HuH-7 (cell line): ENCODE data around the gene ANKRD28.

Experiments used
- DNase-seq: peaks from one replicate; pipeline ENCODE4 v3.0.0; 2011; ENCODE audit warnings: low spot score

ANKRD28 gene

DNA sequence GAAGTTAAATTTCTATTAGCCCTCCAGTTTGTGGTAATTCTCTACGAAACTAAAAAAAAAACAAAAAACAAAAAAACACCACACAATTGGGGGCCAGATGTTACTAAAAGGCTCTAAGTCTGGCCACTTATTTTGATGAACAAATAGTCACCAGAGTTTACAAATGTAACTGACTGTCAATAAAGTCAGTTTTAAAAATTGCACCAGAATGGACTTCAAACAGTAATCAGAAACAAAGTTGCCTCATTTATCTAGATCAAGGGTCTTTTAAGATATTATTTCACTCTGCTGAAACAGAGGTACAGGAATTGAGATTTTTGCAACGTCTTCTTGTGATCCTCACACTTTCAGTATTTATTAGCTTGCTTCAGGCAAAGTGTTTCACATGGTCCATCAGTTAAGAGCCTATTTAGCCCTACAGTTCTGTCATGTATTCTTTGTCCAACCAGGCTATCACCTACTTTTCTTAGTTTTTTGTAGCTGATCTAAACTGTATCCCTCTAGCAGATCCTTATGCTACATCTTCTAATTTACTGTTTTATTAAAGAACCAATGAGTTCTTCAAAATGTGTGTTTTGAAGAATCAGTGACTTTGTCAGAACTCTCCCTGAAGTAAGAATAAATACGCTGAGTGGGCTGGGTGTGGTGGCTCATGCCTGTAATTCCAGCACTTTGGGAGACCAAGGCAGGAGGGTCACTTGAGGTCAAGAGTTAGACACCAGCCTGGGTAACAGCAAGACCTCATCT is 74.7 kb downstream of the ANKRD28 start:
- no peak for DNase-seq

GRCh38 chr3:15716178-15716577 is 81.6 kb downstream of the ANKRD28 start:
- DNase-seq = no peak

GRCh38 chr3:15714448-15714847 is 83.3 kb downstream of the ANKRD28 start:
- DNase-seq = no peak

- DNase-seq = no peak
Observed at GRCh38 chr3:15713364-15713763, 84.4 kb downstream of the ANKRD28 start.

DNA sequence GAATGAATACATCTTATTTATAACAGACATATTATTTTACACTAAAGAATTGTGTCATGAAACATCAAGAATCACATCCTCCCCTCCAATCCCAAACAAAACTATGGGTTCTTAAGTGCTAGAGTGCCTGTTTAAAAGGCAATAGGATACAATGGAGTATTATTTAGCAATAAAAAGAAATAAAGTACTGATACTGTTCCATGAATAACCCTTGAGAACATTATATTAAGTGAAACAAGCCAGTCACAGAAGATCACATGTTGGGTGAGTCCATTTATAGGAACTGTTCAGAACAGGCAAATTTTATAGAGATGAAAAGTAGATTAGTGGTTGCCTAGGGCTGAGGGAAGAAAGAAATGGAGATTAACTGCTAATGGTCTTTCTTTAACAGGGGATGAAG is 86.5 kb downstream of the ANKRD28 start:
- DNase-seq = no peak

GRCh38 chr3:15708882-15709677 is 88.7 kb downstream of the ANKRD28 start:
- no peak for DNase-seq

DNA sequence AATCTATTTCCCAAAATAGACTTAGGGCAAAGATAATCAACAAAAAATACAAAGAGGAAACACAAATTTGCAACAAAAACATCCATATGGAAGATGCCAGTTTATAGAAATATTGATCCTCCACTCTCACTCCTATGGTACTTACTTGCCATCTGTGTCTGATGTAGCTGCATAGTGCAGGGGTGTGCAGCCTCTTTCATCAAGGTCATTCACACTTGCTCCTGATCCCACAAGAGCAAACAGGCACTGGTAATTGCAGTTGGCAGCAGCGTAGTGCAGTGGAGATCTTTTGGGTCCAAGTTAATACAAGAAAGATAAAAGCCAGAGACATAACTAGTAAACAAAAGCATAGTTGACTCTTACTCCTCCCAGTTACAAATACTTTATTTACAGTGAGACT is 90.0 kb downstream of the ANKRD28 start:
- DNase-seq = no peak

DNA sequence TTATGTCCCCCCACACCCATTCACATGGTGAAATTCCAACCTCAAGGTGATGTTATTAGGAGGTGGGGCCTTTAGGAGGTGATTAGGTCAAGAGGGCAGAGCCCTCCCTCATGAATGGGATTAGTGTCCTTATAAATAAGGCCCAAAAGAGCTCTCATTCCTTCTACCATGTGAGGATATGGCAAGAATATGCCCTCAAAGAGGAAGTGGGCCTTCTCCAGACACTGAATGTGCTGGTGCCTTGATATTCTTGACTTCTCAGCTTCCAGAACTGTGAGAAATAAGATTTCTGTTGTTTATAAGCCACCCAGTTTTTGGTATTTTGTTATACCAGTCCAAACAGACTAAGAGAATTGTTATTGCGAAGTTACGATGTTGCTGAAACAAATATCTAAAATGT is 94.4 kb downstream of the ANKRD28 start:
- no peak for DNase-seq

DNA sequence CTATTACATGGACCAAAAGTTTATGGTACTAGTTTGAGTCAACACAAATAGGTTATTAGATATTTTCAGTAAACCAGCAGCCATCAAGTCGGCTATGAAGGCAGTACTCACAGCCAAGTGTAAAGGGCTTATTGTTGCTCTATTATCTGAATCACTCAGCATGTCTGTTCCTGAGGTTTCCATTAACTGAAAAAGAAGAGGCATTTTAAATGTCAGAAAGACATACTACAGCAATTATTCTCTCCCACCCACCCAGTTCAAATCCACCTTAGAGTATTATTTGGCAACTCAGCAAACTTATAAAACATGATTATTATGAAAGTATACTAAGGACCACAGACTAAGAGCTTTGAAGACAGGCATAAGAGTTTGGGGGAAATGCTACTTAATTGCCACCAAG is 103.2 kb downstream of the ANKRD28 start:
- DNase-seq = no peak

DNA sequence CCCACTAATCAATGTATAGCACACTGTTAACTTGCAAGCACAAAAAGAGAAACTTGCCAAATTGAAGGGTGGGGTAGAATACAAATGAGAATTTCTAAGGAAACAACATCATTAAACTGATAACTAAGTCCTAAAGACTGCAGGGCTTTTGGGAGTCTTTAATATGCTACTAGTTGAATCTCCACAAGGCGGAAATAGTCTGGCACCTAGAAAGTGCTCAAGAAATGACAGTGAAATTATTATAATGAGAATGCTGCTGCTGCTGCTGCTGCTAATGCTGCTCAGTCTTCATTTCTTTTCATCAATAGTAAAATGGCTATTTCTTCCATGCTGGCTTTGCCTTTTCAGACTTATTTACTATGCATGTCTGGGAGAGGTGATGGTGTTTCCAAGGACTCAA is 104.4 kb downstream of the ANKRD28 start:
- DNase-seq = no peak

- DNase-seq = no peak
Observed at GRCh38 chr3:15690748-15691147, 107.0 kb downstream of the ANKRD28 start.

DNA sequence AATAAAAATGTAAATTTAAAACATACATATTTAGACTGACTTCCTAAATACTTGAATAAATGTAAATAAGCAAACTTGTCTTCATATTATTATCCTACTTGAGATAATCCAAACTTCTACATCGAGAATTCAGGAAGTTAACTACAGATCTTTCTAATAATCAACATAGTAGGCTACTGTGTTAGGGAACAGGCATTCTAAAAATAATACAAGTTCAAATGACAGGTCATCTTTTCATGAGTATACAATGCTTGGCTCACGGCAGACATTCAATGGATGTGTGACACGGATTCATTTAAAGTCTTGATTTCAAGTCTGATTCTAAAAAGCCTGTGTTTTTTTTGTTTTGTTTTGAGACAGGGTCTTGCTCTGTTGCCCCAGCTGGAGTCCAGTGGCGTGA is 107.5 kb downstream of the ANKRD28 start:
- no peak for DNase-seq

GRCh38 chr3:15685927-15686326 is 111.9 kb downstream of the ANKRD28 start:
- DNase-seq = no peak

DNA sequence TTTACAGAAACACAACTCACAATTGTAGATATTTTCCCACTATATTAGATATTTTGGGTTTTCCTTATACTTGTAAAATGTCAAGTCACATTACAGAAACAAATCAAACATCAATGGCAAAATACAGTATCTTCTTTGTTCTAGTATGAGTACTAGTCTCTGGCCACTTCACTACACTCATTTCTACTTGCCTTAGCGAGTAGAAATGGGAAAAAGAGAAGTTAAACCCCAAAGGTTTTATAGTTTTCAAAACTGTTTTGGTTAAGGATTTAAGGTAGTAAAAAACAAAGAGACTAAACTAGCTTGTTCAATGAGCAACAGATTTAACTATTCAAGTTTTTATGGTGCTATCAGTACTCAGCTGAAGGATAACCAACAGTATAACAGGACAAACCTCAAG is 114.5 kb downstream of the ANKRD28 start:
- no peak for DNase-seq

- DNase-seq = no peak
Observed at GRCh38 chr3:15682561-15683185, 115.1 kb downstream of the ANKRD28 start.

- DNase-seq = no peak
Observed at GRCh38 chr3:15681668-15682067, 116.1 kb downstream of the ANKRD28 start.

DNA sequence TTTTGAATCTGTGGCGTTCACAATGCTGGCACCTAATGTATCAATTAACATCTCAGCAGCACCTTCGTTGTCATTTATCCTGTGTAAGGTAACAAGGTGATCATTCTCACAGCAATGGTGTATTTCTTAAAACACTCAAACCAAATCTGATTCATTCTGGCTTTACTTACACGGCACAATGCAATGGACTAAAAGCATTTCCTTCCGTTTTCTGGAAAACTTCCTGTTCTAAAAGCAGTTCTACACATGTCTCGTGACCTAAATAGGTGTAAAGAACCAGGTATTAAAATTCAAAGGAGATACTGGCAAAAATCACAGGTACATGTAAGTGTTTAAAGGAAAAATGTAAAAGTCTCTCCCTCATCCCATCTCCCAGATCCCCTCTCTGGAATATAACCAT is 118.5 kb downstream of the ANKRD28 start:
- DNase-seq = no peak

DNA sequence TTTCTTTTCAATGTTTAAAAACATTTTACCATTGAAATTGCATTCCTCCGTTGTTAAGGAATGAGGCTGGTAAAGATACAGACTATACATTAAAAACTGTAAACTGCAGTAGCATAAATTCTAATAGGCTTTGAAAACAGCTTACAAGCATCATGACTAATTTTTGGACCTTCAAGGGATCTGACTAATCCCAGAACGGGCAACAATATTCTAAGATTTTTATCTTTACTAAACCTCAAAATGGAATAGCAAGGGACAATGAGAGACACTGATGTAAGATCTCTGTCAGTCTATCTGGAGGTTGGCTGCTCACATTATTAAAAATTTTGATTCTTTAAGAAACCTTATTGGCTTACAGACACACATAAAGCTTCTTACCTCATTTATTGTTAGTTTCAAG is 121.5 kb downstream of the ANKRD28 start:
- no peak for DNase-seq

- no peak for DNase-seq
Observed at GRCh38 chr3:15673536-15673935, 124.2 kb downstream of the ANKRD28 start.

- DNase-seq = no peak
Observed at GRCh38 chr3:15667484-15667883, 130.3 kb downstream of the ANKRD28 start.

GRCh38 chr3:15666277-15666676 is 131.5 kb downstream of the ANKRD28 start:
- DNase-seq = no peak

DNA sequence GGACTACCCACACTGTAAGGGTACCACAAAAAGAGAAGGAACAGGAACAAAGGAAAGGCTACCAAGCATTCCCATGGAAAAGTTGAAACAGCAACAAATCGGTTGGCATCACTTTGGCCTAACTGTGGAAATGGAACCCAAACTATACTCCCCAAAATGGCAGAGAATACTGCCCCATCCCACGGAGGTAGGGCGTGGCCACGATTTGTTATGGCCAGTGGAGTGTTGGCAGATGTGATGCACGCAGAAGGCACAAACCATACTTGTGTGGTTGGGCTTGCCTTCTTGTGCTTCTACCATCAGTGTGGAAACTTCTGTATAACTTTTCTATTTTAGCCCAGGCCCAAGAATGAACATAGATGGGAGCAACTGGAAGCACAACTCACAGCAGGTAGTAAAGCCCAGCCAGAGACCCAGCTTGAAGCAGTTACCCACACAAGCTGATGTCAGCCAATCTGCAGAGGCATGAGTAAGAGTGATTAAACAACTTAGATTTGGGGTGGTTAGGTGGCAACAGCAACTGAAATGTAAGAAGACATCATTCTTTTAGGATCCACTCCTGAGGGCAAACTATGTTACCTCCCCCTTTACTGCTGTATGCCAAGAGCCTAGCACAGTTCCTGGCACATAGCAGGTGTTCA is 132.1 kb downstream of the ANKRD28 start:
- DNase-seq = no peak

GRCh38 chr3:15664144-15664543 is 133.6 kb downstream of the ANKRD28 start:
- DNase-seq = no peak
